SK-N-SH treated with all-trans-retinoic acid at 6 μM for 48 hours (cell line): ENCODE data around the gene GSG1.

ENCODE experiments used
- ATAC-seq: fragments of 200-7000 bp; cut with Tn5 transposase; 3 replicates; pipeline ENCODE4 v1.9.1; 2020; ENCODE audit warnings: mild to moderate bottlenecking, moderate library complexity
- ARNTL ChIP-seq: fragments of 450-650 bp; formaldehyde crosslinking; IDR thresholded peaks from 2 replicates; pipeline ENCODE4 v1.5.0; 2020; ENCODE audit warnings: low read depth, mild to moderate bottlenecking, moderate library complexity, borderline replicate concordance
- BACH2 ChIP-seq: fragments of 250-450 bp; sonication (Bioruptor Pico); IDR thresholded peaks from 2 replicates; pipeline ENCODE4 v1.9.0; 2021; ENCODE audit warnings: mild to moderate bottlenecking, borderline replicate concordance
- CSDC2 ChIP-seq: fragments of 250-450 bp; sonication (Bioruptor Pico); IDR thresholded peaks from 2 replicates; pipeline ENCODE4 v1.5.0; 2020; ENCODE audit warnings: mild to moderate bottlenecking, moderate library complexity
- ESRRG ChIP-seq: fragments of 250-450 bp; sonication (Bioruptor Pico); IDR thresholded peaks from 2 replicates; pipeline ENCODE4 v1.6.1; 2021; ENCODE audit warnings: mild to moderate bottlenecking
- ISL1 ChIP-seq: fragments of 250-450 bp; sonication (Bioruptor Pico); IDR thresholded peaks from 2 replicates; pipeline ENCODE4 v2.1.2; 2022; ENCODE audit warnings: mild to moderate bottlenecking, moderate library complexity
- OSR1 ChIP-seq: fragments of 250-450 bp; sonication (Bioruptor Pico); IDR thresholded peaks from 2 replicates; pipeline ENCODE4 v1.8.0; 2022; ENCODE audit warnings: moderate library complexity, mild to moderate bottlenecking, inconsistent platforms
- PPARA ChIP-seq: fragments of 250-450 bp; sonication (Bioruptor Pico); IDR thresholded peaks from 2 replicates; pipeline ENCODE4 v1.5.0; 2020; ENCODE audit warnings: mild to moderate bottlenecking, borderline replicate concordance
- RARB ChIP-seq: fragments of 250-450 bp; sonication (Bioruptor Pico); IDR thresholded peaks from 2 replicates; pipeline ENCODE4 v1.8.0; 2021; ENCODE audit warnings: mild to moderate bottlenecking, moderate library complexity
- SNAI2 ChIP-seq: fragments of 250-450 bp; sonication (Bioruptor Pico); IDR thresholded peaks from 2 replicates; pipeline ENCODE4 v1.5.0; 2020; ENCODE audit warnings: mild to moderate bottlenecking, moderate library complexity
- TCF4 ChIP-seq: fragments of 250-450 bp; sonication (Bioruptor Pico); IDR thresholded peaks from 2 replicates; pipeline ENCODE4 v1.8.0; 2021; ENCODE audit warnings: mild to moderate bottlenecking, moderate library complexity, borderline replicate concordance
- TOX ChIP-seq: fragments of 250-450 bp; sonication (Bioruptor Pico); IDR thresholded peaks from 2 replicates; pipeline ENCODE4 v1.8.0; 2021; ENCODE audit warnings: mild to moderate bottlenecking, moderate library complexity, borderline replicate concordance
- ZNF565 ChIP-seq: fragments of 450-650 bp; formaldehyde crosslinking; conservative IDR thresholded peaks from 2 replicates; pipeline ENCODE4 v1.5.0; 2020; ENCODE audit warnings: low read depth, mild to moderate bottlenecking, moderate library complexity
- ZNF70 ChIP-seq: fragments of 450-650 bp; formaldehyde crosslinking; IDR thresholded peaks from 2 replicates; pipeline ENCODE4 v1.5.0; 2020; ENCODE audit warnings: mild to moderate bottlenecking, moderate library complexity
- TF ChIP-seq, protein P1 (sequence below): fragments of 250-450 bp; sonication (Bioruptor Pico); IDR thresholded peaks from 2 replicates; pipeline ENCODE4 v1.8.0; 2020; ENCODE audit warnings: mild to moderate bottlenecking, moderate library complexity, borderline replicate concordance
- TF ChIP-seq, protein P2 (sequence below): fragments of 250-450 bp; sonication (Bioruptor Pico); IDR thresholded peaks from 2 replicates; pipeline ENCODE4 v1.5.0; 2020; ENCODE audit warnings: mild to moderate bottlenecking, moderate library complexity
- TF ChIP-seq, protein P3 (sequence below): fragments of 250-450 bp; sonication (Bioruptor Pico); IDR thresholded peaks from 2 replicates; pipeline ENCODE4 v1.5.1; 2020; ENCODE audit warnings: low read depth, mild to moderate bottlenecking, moderate library complexity
- TF ChIP-seq, protein P4 (sequence below): fragments of 250-450 bp; sonication (Bioruptor Pico); IDR thresholded peaks from 2 replicates; pipeline ENCODE4 v1.8.0; 2021; ENCODE audit warnings: low read depth, mild to moderate bottlenecking, moderate library complexity, borderline replicate concordance
- TF ChIP-seq, protein P5 (sequence below): fragments of 250-450 bp; sonication (Bioruptor Pico); IDR thresholded peaks from 2 replicates; pipeline ENCODE4 v1.5.1; 2021; ENCODE audit warnings: mild to moderate bottlenecking, moderate library complexity

GSG1 gene

DNA sequence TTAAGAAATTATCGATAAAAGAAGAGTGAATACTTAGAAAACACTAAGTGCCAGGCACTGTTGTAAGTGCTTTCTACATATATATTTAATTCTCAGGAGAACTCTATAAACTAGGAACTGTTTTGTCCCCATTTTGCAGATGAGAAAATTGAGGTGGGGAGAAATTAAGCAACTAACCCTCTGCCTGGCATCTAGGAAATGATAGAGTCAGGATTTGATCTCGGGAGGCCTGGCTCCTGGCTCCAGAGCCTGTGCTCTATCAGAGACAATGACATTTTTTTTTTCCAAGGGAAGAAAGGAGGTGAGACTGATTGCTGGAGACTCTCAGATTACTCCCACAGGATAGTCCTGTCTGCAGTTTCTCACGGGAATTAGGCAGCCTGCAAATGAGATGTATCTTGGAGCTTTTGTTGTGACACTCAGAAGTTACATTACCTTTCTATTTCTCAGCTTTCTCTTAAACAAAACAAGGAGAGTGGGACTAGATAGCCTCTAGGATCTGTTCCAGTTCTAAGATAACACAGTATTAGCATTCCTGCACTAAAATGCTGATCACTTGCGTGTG is 60.7 kb downstream of the GSG1 start (continued):
- TF ChIP-seq, protein P1, sequence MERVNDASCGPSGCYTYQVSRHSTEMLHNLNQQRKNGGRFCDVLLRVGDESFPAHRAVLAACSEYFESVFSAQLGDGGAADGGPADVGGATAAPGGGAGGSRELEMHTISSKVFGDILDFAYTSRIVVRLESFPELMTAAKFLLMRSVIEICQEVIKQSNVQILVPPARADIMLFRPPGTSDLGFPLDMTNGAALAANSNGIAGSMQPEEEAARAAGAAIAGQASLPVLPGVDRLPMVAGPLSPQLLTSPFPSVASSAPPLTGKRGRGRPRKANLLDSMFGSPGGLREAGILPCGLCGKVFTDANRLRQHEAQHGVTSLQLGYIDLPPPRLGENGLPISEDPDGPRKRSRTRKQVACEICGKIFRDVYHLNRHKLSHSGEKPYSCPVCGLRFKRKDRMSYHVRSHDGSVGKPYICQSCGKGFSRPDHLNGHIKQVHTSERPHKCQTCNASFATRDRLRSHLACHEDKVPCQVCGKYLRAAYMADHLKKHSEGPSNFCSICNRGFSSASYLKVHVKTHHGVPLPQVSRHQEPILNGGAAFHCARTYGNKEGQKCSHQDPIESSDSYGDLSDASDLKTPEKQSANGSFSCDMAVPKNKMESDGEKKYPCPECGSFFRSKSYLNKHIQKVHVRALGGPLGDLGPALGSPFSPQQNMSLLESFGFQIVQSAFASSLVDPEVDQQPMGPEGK (CRISPR knock-in tag) = no peak
- TF ChIP-seq TCF4 (CRISPR knock-in tag) = no peak

DNA sequence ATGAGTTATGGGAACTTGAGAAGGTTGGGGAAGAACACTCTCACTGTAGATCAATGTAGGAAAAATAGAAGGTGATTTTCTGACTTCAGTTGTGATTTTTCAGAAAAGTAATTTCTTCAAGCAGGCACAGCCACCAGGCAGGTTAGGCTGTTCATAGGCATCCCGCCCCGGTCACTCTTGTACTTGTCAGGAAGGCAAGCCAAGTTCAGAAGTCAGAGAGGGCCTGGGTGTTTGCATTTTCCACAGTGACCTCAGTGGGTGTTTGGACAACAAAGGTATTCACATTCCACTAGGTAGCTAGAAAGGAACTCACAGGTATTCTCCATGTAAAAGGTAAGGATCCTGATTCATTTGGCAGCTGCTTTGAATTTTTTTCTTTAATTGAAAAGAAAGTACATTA is 62.2 kb downstream of the GSG1 start:
- no peak for ATAC-seq
- TF ChIP-seq ARNTL (CRISPR knock-in tag) (no peak), CSDC2 (CRISPR knock-in tag) (no peak), RARB (no peak), ZNF565 (CRISPR knock-in tag) (no peak), TOX (CRISPR knock-in tag) (no peak)

DNA sequence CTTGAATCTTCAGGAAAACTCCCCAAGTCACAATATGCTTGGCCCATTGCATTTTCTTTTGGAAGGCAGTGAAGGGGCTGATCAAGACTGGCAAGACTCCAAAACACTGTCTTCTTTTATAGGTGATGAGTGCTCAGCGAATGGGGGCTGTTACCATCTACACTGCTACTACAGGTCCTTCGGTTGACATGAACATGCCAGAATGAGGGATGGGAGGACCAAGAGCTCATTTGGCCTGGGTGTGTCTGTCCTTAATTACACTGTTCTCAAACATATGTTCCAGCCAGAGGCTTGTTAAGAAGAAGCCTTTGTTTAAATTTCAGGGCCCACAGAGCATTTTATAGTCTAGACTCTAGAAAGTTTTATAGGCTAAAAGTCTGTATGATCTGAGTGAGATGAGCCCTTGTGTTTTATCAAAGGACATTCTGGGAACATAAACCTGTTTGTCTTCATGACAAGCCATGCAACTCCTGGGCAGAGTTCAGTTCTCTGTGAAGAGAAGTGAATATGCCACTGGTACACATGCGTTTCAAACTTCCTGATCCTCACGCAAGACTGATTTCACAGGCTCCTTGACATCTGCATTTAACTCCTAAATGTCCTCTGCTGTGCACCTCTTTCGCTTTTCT is 64.0 kb downstream of the GSG1 start:
- no peak for ATAC-seq

DNA sequence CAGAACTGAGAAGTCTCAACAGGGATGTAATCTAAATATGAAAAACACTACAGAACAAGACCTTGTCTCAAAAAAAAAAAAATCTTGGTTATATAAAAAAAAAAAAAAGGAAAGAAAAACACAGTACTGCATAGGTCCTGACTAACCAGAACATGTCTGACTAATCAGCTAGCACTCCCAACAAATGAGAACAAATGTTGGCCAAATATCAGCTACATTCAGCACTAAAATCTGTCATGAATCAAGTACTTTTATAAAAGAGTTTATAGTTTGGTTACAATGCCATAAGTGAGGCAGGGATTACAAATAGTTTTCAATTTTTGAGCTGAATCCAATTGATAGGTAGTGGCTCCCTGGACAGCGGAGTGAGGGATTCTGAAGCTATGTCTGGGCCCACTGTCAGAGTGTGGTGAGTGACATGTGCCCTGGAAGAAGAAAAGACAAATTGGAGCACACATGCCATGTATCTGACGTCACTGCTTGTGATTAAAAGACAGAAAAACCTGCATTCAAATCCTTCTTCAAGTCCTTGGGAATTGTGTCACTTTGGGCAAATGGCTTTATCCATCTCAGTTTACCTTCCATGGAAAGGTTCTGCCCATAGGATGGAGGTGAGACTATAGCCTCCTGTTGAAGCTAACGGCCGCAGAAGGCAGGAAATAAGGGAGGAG is 64.8 kb downstream of the GSG1 start:
- no peak for ATAC-seq
- TF ChIP-seq ZNF565 (CRISPR knock-in tag) (no peak), ARNTL (CRISPR knock-in tag) (no peak), PPARA (CRISPR knock-in tag) (no peak), ZNF70 (CRISPR knock-in tag) (no peak), OSR1 (CRISPR knock-in tag) (no peak), SNAI2 (CRISPR knock-in tag) (no peak)
- TF ChIP-seq, protein P2, sequence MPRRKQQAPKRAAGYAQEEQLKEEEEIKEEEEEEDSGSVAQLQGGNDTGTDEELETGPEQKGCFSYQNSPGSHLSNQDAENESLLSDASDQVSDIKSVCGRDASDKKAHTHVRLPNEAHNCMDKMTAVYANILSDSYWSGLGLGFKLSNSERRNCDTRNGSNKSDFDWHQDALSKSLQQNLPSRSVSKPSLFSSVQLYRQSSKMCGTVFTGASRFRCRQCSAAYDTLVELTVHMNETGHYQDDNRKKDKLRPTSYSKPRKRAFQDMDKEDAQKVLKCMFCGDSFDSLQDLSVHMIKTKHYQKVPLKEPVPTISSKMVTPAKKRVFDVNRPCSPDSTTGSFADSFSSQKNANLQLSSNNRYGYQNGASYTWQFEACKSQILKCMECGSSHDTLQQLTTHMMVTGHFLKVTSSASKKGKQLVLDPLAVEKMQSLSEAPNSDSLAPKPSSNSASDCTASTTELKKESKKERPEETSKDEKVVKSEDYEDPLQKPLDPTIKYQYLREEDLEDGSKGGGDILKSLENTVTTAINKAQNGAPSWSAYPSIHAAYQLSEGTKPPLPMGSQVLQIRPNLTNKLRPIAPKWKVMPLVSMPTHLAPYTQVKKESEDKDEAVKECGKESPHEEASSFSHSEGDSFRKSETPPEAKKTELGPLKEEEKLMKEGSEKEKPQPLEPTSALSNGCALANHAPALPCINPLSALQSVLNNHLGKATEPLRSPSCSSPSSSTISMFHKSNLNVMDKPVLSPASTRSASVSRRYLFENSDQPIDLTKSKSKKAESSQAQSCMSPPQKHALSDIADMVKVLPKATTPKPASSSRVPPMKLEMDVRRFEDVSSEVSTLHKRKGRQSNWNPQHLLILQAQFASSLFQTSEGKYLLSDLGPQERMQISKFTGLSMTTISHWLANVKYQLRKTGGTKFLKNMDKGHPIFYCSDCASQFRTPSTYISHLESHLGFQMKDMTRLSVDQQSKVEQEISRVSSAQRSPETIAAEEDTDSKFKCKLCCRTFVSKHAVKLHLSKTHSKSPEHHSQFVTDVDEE = no peak
- TF ChIP-seq, protein P3, sequence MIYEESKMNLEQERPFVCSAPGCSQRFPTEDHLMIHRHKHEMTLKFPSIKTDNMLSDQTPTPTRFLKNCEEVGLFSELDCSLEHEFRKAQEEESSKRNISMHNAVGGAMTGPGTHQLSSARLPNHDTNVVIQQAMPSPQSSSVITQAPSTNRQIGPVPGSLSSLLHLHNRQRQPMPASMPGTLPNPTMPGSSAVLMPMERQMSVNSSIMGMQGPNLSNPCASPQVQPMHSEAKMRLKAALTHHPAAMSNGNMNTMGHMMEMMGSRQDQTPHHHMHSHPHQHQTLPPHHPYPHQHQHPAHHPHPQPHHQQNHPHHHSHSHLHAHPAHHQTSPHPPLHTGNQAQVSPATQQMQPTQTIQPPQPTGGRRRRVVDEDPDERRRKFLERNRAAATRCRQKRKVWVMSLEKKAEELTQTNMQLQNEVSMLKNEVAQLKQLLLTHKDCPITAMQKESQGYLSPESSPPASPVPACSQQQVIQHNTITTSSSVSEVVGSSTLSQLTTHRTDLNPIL = no peak
- TF ChIP-seq, protein P4, sequence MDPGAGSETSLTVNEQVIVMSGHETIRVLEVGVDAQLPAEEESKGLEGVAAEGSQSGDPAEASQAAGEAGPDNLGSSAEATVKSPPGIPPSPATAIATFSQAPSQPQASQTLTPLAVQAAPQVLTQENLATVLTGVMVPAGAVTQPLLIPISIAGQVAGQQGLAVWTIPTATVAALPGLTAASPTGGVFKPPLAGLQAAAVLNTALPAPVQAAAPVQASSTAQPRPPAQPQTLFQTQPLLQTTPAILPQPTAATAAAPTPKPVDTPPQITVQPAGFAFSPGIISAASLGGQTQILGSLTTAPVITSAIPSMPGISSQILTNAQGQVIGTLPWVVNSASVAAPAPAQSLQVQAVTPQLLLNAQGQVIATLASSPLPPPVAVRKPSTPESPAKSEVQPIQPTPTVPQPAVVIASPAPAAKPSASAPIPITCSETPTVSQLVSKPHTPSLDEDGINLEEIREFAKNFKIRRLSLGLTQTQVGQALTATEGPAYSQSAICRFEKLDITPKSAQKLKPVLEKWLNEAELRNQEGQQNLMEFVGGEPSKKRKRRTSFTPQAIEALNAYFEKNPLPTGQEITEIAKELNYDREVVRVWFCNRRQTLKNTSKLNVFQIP (CRISPR knock-in tag) = no peak
- TF ChIP-seq, protein P5, sequence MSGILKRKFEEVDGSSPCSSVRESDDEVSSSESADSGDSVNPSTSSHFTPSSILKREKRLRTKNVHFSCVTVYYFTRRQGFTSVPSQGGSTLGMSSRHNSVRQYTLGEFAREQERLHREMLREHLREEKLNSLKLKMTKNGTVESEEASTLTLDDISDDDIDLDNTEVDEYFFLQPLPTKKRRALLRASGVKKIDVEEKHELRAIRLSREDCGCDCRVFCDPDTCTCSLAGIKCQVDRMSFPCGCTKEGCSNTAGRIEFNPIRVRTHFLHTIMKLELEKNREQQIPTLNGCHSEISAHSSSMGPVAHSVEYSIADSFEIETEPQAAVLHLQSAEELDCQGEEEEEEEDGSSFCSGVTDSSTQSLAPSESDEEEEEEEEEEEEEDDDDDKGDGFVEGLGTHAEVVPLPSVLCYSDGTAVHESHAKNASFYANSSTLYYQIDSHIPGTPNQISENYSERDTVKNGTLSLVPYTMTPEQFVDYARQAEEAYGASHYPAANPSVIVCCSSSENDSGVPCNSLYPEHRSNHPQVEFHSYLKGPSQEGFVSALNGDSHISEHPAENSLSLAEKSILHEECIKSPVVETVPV = no peak

More for the DNA sequence above, 64.0 kb downstream of the GSG1 start:
- TF ChIP-seq, protein P2 = no peak
- TF ChIP-seq ISL1 = no peak
- no peak for TF ChIP-seq ESRRG
- no peak for TF ChIP-seq CSDC2 (CRISPR knock-in tag)
- TF ChIP-seq SNAI2 (CRISPR knock-in tag) = no peak
- TF ChIP-seq ZNF565 (CRISPR knock-in tag) = no peak
- TF ChIP-seq, protein P5 = no peak
- TF ChIP-seq BACH2 (CRISPR knock-in tag) = no peak
